GM12872 (cell line): ENCODE data around the gene LDLRAD4.

ENCODE experiments used
- CTCF ChIP-seq: IDR thresholded peaks from 3 replicates; pipeline ENCODE4 v1.5.1; 2011; ENCODE audit warnings: low read depth, mild to moderate bottlenecking, low read length, moderate library complexity; ENCODE audit not compliant: insufficient read depth

Gene LDLRAD4

GRCh38 chr18:13243363-13243762 is 24.8 kb downstream of the LDLRAD4 start:
- no peak for TF ChIP-seq CTCF

GRCh38 chr18:13244135-13244534 is 25.6 kb downstream of the LDLRAD4 start:
- no peak for TF ChIP-seq CTCF

GRCh38 chr18:13245481-13246000 is 27.0 kb downstream of the LDLRAD4 start:
- no peak for TF ChIP-seq CTCF

GRCh38 chr18:13246121-13246520 is 27.6 kb downstream of the LDLRAD4 start:
- no peak for TF ChIP-seq CTCF

GRCh38 chr18:13246591-13246990 is 28.0 kb downstream of the LDLRAD4 start:
- TF ChIP-seq CTCF, result no peak

GRCh38 chr18:13247506-13247905 is 28.9 kb downstream of the LDLRAD4 start:
- TF ChIP-seq CTCF, result no peak

GRCh38 chr18:13252686-13253410 is 34.3 kb downstream of the LDLRAD4 start:
- TF ChIP-seq CTCF, result no peak
